ENCODE data around the gene PIK3R5. TPM values are rescaled to one million over a fixed set of nuclear protein-coding genes. Genes with fewer than 3 reads are reported as not detected.

The PIK3R5 gene
- total and polyA plus RNA-seq, 2 donors (not counting 3 experiments of a cell fraction or from before 2014, with no cell fraction given): not detected

DNA sequence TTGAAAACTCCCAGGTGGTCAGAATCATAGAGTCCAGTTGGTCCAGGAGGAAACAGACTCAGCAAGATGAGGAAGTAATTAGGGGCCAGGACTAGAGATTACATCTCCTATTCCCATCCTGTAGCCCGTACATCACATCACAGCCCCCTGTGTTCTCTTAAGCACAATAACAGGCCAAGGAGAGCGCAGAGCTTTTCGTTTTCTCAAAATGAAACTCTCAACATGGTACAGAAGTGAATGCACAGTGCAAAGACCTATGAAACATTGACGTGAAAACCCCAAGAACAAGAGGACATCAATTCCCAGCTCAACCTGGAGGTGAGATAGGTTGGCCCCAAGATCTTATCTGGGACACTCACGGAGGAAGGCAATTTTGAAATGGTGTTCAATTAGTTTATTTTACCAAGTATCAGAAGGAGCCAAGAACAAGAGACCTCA, 9.0 kb downstream of the PIK3R5 start:
- Histone ChIP-seq H3K27ac (ENCODE audit: insufficient read depth, low read depth, low read length) (no peak overlapping the region), H4K20me1 (replicated peaks; ENCODE audit: control insufficient read depth, extremely low read depth, insufficient read depth, low read length) (no peaks in the 10 kb centered on the region), H3K9me1 (replicated peaks; ENCODE audit: control insufficient read depth, extremely low read depth, insufficient read depth, low read length) (no peaks in the 10 kb centered on the region), H3K4me3 (replicated peaks in 1 of 3; ENCODE audit: insufficient read depth in 1 of 3, low read depth in 1 of 3, low read length in 3 of 3) (no peak overlapping the region), H3K9me3 (replicated peaks; ENCODE audit: control insufficient read depth, insufficient read depth, low read length) (no peaks in the 10 kb centered on the region), H3K4me1 (ENCODE audit: control insufficient read depth, extremely low read depth, insufficient read depth, low read length) (no peaks in the 10 kb centered on the region), H3K36me3 (ENCODE audit: control insufficient read depth in 2 of 2, extremely low read depth in 1 of 2, insufficient read depth in 2 of 2, low read length in 2 of 2) (no peaks in the 10 kb centered on the region), H3K79me2 (ENCODE audit: control insufficient read depth, insufficient read depth, low read length) (no peaks in the 10 kb centered on the region), H3K9ac (replicated peaks; ENCODE audit: extremely low read depth, insufficient read depth, low read length) (no peak overlapping the region), H2AFZ (ENCODE audit: low read depth, low read length) (no peak overlapping the region), H3K4me2 (ENCODE audit: insufficient read depth, low read length) (no peak overlapping the region), H3K27me3 (ENCODE audit: control insufficient read depth in 2 of 2, insufficient read depth in 2 of 2, low read length in 2 of 2) (no peaks in the 10 kb centered on the region)
- BruUV-seq (replicated peaks): no TSS peak
- dilution Hi-C loops (cut with MboI; ENCODE audit: extremely low pct_ligation_motif_present, low sequenced_read_pairs): no loop called here
- intact Hi-C loops (cut with micrococcal nuclease): no loop called here
- ChIA-PET CTCF (no interaction called here), POLR2A (no interaction called here)
- FAIRE-seq: no peak
- no peak for DNase-seq (ENCODE audit: low read depth, low spot score)
- TF ChIP-seq JUN (IDR thresholded peaks at IDR 0.05; ENCODE audit: borderline replicate concordance, insufficient read depth, insufficient read length, low read depth): no peak
- TF ChIP-seq, protein P1, sequence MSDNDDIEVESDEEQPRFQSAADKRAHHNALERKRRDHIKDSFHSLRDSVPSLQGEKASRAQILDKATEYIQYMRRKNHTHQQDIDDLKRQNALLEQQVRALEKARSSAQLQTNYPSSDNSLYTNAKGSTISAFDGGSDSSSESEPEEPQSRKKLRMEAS (IDR thresholded peaks at IDR 0.05; ENCODE audit: insufficient read depth, insufficient read length): no peak
- no peak for TF ChIP-seq GATA2 (IDR thresholded peaks at IDR 0.05; ENCODE audit: insufficient read depth, insufficient read length, low read depth, low read length)
- TF ChIP-seq FOS (IDR thresholded peaks at IDR 0.05; ENCODE audit: borderline replicate concordance, insufficient read depth, low read length): no peak

DNA sequence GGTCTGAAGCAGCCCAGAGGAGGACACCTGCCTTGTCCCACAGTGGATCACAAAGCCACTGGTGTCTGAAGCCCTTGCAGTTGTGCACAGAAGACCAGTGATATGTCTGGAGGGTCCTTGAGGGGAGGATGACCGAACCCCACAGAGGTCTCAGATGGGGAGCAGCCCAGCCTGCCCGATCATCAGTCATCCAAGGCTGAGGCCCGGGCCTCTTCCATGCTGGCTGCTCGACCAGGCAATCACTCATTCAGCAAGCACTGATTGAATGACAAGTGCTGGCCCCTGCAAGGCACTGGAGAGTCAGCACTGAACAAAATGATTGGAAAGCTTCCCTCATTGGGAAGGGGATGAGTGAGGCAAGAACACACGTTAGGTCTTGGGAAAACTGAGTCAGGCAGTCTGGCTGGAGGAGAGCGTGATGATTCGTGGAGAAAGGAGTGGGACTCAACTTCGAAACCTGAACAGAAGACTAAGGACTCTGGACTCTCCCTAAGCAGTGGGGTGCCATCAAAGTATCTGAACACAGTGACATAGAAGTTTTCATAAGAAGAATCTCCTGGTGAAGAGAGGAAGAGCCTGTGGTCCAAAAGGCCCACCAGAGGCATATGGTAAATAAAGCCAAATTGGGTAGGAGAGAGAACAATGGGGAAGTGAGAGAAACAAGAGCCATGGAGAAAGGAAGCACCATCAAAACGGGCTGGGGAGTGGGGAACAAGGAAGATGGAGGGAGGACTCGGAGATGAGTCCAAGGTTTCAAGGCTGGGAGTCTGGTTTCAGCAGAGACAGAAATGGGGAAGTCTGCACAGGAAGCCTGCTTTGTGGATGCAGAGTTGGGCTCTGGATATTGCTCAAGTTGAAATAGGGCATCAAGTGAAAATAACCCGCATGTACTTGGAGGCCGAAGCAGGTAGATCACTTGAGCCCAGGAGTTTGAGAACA, 10.2 kb downstream of the PIK3R5 start:
- no peak overlapping the region for H2AFZ ChIP-seq (ENCODE audit: low read depth, low read length)
- no peak for DNase-seq (ENCODE audit: low read depth, low spot score)
- BruUV-seq (replicated peaks): no TSS peak
- TF ChIP-seq POLR2A (IDR thresholded peaks at IDR 0.05; ENCODE audit: low read depth, low read length): no peak
- TF ChIP-seq GATA2 (IDR thresholded peaks at IDR 0.05; ENCODE audit: insufficient read depth, insufficient read length, low read depth, low read length): no peak
- TF ChIP-seq, protein P1 (IDR thresholded peaks at IDR 0.05; ENCODE audit: insufficient read depth, insufficient read length): no peak
- no peak for TF ChIP-seq FOS (IDR thresholded peaks at IDR 0.05; ENCODE audit: borderline replicate concordance, insufficient read depth, low read length)
- TF ChIP-seq MYC (IDR thresholded peaks at IDR 0.05; ENCODE audit: low read depth, low read length): no peak
- TF ChIP-seq EZH2 (IDR thresholded peaks at IDR 0.05; ENCODE audit: borderline replicate concordance, low read depth, low read length, severe bottlenecking): no peak
- TF ChIP-seq, protein P2, sequence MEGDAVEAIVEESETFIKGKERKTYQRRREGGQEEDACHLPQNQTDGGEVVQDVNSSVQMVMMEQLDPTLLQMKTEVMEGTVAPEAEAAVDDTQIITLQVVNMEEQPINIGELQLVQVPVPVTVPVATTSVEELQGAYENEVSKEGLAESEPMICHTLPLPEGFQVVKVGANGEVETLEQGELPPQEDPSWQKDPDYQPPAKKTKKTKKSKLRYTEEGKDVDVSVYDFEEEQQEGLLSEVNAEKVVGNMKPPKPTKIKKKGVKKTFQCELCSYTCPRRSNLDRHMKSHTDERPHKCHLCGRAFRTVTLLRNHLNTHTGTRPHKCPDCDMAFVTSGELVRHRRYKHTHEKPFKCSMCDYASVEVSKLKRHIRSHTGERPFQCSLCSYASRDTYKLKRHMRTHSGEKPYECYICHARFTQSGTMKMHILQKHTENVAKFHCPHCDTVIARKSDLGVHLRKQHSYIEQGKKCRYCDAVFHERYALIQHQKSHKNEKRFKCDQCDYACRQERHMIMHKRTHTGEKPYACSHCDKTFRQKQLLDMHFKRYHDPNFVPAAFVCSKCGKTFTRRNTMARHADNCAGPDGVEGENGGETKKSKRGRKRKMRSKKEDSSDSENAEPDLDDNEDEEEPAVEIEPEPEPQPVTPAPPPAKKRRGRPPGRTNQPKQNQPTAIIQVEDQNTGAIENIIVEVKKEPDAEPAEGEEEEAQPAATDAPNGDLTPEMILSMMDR (IDR thresholded peaks at IDR 0.05; ENCODE audit: extremely low read depth in 1 of 2, insufficient read depth in 1 of 2, low read depth in 1 of 2, low read length in 2 of 2): no peak
- TF ChIP-seq JUN (IDR thresholded peaks at IDR 0.05; ENCODE audit: borderline replicate concordance, insufficient read depth, insufficient read length, low read depth): no peak
- TF ChIP-seq POLR2AphosphoS5 (IDR thresholded peaks at IDR 0.05; ENCODE audit: insufficient read depth, low read depth, low read length): no peak
- no peak overlapping the region for H3K4me2 ChIP-seq (ENCODE audit: insufficient read depth, low read length)
- H3K4me1 ChIP-seq (ENCODE audit: control insufficient read depth, extremely low read depth, insufficient read depth, low read length): no peaks in the 10 kb centered on the region
- no peak overlapping the region for H3K9ac ChIP-seq (replicated peaks; ENCODE audit: extremely low read depth, insufficient read depth, low read length)
- no peaks in the 10 kb centered on the region for H3K79me2 ChIP-seq (ENCODE audit: control insufficient read depth, insufficient read depth, low read length)
- no peak overlapping the region for H3K27ac ChIP-seq (ENCODE audit: insufficient read depth, low read depth, low read length)
- no peaks in the 10 kb centered on the region for H4K20me1 ChIP-seq (replicated peaks; ENCODE audit: control insufficient read depth, extremely low read depth, insufficient read depth, low read length)
- dilution Hi-C loops (cut with MboI; ENCODE audit: extremely low pct_ligation_motif_present, low sequenced_read_pairs) (no loop called here), intact Hi-C loops (cut with micrococcal nuclease) (no loop called here)
- H3K27me3 ChIP-seq (ENCODE audit: control insufficient read depth in 2 of 2, insufficient read depth in 2 of 2, low read length in 2 of 2): no peaks in the 10 kb centered on the region
- no peaks in the 10 kb centered on the region for H3K9me3 ChIP-seq (replicated peaks; ENCODE audit: control insufficient read depth, insufficient read depth, low read length)
- ChIA-PET CTCF (no interaction called here), POLR2A (no interaction called here)
- H3K4me3 ChIP-seq (replicated peaks in 1 of 3; ENCODE audit: insufficient read depth in 1 of 3, low read depth in 1 of 3, low read length in 3 of 3): no peak overlapping the region
- H3K9me1 ChIP-seq (replicated peaks; ENCODE audit: control insufficient read depth, extremely low read depth, insufficient read depth, low read length): no peaks in the 10 kb centered on the region
- H3K36me3 ChIP-seq (ENCODE audit: control insufficient read depth in 2 of 2, extremely low read depth in 1 of 2, insufficient read depth in 2 of 2, low read length in 2 of 2): no peaks in the 10 kb centered on the region
- FAIRE-seq: no peak

Data from endothelial cell of umbilical vein (primary cell).